IPS-NIHi7 (cell line): ENCODE measurements around the gene MED9.

ENCODE experiments used
- DNase-seq: peaks from one replicate; pipeline ENCODE4 v3.0.0; 2012; ENCODE audit warnings: mixed read lengths; ENCODE audit errors: extremely low spot score

The MED9 gene

GRCh38 chr17:17515934-17516930 lies 39.4 kb downstream of the MED9 start:
- no peak for DNase-seq

DNA sequence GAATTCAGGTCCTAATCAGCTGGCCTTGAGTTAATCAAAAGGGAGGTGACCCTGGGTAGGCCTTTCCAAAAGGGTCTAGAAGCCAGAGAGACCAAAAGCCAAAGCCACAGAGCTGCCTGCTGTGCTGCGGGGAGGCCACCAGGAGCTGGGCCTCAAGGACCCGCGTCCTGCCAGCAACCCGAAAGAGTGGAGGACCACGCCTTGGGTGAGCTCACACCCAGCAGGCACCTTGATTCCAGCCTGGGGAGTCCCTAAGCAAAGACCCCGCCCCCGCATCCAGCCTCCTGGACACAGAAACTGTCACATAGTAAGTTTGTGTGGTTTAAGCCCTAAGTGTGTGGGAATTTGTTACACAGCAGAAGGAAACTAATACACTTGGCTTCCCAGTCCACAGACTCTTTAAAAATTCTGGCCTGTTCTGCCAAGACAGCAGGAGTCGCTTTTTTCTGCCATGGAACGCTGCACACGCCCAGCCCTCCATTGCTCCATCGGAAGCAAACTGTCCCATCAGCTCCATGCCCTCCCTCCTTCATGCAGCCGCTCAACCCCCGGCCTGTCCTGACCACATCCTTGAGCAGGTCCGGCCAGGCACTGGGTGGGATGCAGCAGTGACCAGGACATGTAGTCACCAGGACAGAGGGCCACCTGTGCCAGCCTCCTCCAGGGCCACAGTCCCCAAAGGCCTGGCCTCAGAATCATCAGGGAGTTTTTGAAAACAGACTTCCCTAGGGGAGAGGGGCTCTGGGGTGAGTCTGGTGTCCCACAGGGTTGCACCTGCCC lies 40.3 kb downstream of the MED9 start:
- no peak for DNase-seq

DNA sequence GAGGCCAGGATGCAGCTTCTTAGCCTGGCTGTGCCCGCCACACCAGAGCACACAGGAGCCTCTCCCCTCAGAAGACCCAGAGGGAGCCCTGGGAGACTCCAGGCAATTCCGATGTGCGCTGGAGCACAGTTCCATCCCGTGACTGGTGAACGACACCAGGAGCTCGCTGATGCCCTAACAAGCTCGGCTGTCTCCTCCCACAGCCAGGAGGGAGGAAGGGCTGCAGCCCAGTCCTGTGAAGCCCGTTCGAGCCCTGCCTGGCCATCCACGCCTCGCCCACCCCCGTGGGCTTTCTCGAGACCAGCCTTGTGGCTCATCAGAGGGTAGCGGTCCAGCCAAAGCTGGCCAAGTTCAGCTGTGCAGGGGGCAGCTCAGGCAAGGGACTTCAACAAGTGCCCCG lies 41.2 kb downstream of the MED9 start:
- DNase-seq, result no peak

- no peak for DNase-seq
Measured at GRCh38 chr17:17518951-17519350, 42.2 kb downstream of the MED9 start.

DNA sequence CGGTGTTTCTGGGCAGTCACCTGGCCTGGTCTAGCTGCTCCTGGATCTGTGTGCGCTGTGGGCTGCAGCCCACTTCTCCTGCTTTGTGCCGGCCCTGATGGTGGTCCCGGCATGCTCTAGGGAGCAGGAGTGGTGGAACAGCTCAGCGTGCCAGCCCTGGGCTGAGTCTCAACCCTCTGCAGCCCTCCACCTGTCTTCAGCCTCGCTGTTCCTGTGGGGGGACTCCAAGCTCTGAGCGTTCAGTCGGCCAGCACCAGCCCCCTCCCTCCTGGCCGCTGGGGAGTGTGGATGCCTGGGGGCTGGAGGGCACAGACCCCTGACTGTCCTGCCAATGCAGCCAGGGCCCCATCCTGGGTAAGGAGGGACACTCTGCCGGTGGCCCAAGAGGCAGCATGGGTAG lies 43.1 kb downstream of the MED9 start:
- DNase-seq, result no peak

- no peak for DNase-seq
Measured at GRCh38 chr17:17520599-17521232, 43.9 kb downstream of the MED9 start.

- peak; percentile 41 for DNase-seq
Measured at GRCh38 chr17:17523001-17523730, 46.4 kb downstream of the MED9 start.

DNA sequence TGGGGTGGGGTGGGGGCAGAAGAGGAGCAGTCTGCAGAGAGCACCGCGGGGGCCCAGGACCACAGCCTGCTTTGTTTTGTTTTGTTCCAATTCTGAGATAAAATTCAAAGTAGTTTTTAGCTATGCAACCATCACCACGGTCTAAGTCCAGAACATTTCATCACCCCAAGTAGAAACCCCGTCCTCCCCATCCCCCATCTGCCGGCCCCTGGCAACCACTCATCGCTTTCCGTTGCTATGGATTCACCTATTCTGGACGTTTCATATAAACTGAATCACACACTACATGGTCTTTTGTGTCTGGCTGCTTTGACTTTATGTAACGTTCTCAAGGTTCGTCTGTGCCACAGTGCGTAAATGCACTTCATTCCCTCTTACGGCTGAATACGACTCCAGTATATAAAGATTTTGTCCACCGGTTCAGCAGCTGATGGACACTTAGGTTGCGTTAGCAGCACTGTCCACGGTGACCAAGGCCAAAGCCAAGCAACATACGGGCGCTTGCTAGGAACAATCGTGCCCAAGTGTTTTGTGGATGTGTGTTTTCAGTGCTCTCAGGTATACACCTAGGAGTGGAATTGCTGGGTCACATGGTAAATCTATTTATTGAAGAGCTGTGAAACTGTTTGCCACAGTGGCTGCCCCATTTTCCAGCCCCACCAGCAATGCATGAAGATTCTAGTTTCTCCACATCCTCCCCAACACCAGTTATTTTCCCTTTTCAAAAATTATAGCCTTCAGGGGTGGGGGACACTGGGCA lies 47.1 kb downstream of the MED9 start:
- no peak for DNase-seq

DNA sequence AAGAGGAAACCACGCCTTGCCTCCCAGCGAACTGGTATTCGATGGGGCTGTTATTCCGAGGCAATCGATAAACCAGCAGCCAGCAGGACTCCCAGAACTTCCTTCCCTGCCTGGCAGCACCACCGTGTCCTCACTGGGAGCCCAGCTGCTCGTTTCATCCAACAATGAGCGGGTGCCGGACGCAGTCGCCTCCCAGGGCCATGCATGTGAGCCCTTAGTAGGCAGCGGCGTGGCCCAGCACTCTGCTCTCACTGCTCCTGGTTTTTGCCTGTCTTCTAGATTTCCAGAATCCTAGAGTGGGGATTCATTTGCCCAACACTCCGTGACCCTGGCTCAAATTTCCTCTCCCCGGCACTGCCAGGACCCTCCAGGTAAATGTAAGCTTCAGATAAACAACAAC lies 48.5 kb downstream of the MED9 start:
- DNase-seq, result no peak

- no peak for DNase-seq
Measured at GRCh38 chr17:17525956-17526355, 49.2 kb downstream of the MED9 start.

- no peak for DNase-seq
Measured at GRCh38 chr17:17526369-17526768, 49.6 kb downstream of the MED9 start.

DNA sequence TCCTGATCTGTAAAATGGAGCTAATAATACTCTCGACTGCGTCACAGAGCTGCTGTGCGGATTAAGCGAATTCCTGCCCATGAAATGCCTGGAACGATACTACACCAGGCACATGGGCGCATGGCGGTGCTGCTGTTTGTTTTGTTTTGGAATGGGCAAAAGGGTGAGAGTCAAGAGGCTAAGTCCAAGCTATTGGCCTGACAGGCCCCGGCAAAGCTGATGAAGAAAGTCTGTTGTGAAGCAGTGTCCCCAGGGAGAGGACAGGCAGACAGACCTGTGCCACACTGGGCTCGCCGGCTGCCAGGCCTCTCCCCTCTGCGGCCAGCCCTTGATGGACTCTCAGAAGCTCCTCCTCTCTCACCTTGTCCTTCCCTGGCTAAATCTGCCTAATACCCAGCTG lies 50.7 kb downstream of the MED9 start:
- DNase-seq, result no peak

DNA sequence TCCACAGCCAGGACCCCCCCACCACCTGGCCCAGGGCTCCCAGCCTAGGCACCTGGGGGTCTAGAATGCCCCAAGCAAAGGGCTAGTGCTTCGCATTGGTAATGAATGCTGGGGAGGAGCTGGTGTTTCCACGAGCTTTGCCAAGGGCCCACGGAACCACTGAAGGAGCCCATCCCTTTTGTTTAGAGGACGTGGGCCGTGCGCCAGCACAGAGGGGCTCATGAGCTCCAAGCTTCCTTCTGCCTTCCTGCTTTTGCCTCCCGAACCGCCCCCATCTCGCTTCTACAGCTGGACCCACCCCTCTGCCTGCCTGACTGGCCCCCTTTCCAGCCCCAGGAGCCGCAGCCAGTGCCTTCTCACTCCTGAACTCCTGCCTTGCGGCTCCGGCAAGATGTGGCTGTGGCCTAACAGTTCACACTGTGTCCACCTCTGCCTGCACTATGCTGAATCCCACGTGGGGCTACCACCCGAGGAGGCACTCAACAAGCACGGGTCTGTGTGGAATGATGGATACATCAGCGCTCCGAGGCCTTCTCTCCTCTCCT lies 51.2 kb downstream of the MED9 start:
- no peak for DNase-seq

DNA sequence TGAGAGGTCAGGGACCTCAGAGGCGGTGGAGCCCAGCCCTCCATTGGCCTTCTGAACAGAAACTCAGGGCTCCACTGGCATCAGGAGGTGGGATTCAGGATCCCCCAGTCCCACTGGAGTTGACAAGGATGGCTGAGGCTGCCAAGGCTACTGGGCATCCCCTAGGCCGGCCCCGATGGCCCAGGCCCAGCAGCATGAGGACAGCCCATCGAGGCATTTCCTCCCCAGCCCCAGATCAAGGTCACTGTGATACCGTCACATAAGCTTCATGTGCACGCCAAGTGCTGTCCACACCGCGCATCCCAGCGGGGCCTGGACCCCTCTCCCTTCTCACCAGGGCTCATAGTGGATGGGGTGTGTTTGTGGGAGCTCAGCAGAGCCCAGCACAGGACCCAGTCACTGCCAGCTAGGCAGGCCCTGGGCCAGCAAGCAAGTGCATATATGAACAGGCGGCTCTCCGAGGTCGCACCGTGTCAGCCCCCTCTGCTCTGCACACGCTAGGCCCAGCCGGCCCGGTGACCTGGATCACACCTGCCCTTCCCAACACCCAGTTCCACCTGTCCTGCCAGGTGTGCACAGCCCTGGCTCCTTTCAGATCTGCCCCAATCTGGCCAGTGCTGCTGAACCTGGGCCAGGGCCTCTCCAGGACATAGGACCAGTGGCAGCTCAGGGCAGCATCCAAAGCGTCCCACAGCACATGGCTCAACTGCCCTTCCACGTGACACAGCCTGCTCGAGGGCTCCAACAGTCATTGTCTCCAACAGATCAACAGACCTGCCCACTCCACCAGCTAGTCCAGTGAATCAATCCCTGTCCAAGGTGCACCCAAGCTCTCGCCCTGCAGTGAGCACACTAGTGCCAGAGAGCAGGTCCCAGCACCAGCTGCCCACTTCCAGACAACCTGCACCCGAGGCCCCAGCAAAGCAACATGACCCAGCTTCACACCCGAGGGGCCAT lies 52.2 kb downstream of the MED9 start:
- DNase-seq, result no peak

GRCh38 chr17:17531156-17531555 lies 54.4 kb downstream of the MED9 start:
- no peak for DNase-seq

DNA sequence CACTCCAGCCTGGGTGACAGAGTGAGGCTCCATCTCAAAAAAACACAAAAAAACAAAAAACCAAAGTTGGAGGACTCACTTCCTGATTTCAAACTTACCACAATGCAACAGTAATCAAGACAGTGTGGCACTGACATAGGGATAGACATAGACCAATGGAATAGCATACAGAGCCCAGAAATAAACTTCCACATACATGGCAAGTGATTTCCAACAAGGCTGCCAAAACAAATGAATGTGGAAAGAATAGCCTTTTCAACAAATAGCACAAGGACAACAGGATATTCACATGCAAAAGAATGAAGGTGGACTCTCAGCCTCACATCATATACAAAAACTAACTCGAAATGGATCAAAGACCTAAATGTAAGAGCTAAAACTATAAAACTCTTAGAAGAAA lies 56.2 kb downstream of the MED9 start:
- no peak for DNase-seq

DNA sequence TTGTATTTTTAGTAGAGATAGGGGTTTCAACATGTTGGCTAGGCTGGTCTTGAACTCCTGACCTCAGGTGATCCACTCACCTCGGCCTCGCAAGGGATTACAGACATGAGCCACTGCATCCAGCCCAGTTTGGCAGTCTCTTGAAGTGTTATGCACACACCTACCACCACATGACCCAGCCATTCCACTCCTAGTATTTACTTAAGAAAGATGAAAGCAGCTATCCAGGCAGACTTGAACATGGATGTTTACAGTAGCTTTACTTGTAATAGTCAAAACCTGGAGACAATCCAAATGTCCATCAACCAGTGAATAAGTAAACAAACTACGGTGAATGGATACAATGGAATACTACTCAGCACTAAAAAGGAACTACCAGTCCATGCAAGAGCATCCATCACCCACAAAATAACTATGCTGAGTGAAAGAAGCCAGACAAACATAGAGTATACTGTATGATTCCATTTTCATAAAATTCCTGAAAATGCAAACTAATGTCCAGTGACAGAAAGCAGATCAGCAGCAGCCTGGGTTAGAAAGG lies 57.2 kb downstream of the MED9 start:
- DNase-seq, result no peak

DNA sequence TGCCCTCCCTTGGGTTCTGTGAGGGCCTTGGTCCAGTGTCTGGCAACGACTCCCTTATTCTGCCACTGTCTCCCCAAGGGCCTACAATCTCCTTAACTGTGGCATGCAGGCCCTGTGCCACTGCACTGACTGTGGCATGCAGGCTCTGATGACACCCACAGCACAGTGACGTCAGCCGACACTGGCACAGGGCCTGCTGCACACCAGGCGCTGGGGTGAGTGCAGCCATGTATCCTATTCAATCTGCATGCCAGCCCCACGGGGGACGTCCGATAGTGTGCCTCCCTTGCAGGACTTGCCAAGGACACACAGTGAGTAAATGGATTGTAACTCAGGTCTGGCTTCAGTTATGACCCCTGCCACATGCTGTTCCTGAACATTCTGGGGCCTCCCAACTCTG lies 59.2 kb downstream of the MED9 start:
- no peak for DNase-seq

DNA sequence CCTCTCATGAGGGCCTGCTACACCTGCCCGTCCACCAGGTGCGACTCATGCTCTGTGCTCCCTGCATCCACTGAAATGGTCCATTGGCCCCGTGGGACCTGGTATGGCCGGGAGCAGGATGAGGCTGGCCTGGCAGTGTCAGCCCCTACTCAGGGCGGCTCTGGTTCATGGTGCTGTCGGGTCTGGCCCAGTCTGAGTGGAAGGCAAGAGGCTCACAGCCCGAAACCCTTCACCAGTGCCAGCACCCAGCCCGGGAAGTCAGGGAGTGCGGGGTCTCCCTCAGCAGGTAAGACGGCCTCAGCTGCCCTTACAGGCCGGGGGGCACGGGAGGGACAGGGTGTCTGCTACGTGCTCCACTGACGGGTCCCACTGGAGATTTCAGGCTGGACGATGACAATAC lies 59.9 kb downstream of the MED9 start:
- DNase-seq, result no peak
